Rectal smooth muscle tissue (tissue), 1 donor: ENCODE data around the gene ZFPL1.

Source experiments
- H3K27ac ChIP-seq: one replicate; pipeline ENCODE4 v1.7.0; 2013; ENCODE audit warnings: low read depth, low read length, inconsistent platforms
- H3K27me3 ChIP-seq: one replicate; pipeline ENCODE4 v1.7.0; 2013; ENCODE audit warnings: low read length; ENCODE audit not compliant: control insufficient read depth, insufficient read depth
- H3K36me3 ChIP-seq: one replicate; pipeline ENCODE4 v1.7.0; 2013; ENCODE audit warnings: low read length; ENCODE audit not compliant: control insufficient read depth, insufficient read depth
- H3K4me1 ChIP-seq: one replicate; pipeline ENCODE4 v1.7.0; 2013; ENCODE audit warnings: low read length; ENCODE audit not compliant: control insufficient read depth, insufficient read depth
- H3K4me3 ChIP-seq: one replicate; pipeline ENCODE4 v1.7.0; 2013; ENCODE audit warnings: low read length
- H3K9ac ChIP-seq: one replicate; pipeline ENCODE4 v1.7.0; 2013; ENCODE audit warnings: low read length

ZFPL1 gene

DNA sequence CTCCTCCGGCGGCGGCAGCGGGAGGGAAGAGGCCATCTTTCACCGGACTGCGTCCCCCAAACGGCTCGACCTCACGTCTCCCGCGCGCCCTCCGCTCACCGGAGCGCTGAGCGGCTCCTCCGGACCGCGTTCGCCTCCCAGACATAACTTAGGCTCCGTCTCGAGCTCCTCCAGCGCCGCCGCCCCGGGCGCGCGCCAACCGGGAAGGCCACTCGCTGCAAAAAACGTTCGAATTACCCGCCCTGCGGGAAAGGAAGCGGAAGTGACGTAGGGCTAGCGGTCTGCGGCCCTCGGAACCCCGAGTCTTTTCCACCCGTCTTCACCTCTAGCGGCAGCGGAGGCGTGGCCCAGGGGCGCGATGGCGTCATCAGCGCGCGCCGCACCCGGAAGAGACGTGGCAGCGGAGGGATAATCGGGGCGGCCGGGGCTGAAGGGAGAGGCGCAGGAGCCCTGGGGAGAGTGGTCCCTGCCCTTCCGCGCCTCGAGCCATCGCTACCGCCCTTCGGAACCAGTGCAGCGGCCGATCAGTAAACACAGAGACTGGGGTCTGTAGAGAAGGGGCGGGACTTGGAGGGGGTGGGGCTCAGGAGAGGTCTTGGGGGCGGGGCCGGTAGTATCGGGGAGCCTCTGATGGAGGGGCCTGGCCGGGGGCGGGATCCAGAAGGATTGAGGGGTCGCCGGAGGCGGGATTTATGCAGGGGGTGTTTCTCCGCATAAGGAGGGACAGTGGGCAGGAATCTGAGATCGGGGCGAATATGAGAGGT lies at the start of gene ZFPL1, which contains the start of gene CDCA5:
ZFPL1 (plus strand) TSS at position 389 of the 764 bp plus-strand sequence. CDS start 477 bp downstream, outside the sequence.
CDCA5 (minus strand) TSS at position 207 of the 764 bp plus-strand sequence; CDS start at position 145, 62 bp downstream.
- H3K9ac ChIP-seq, result peak within 1 kb of the TSS; percentile 88
- H3K4me3 ChIP-seq, result peak within 1 kb of the TSS; percentile 75
- no peaks in the 10 kb centered on the region for H3K27me3 ChIP-seq
- peaks cover 4% of the 10 kb centered on the region for H3K4me1 ChIP-seq
- H3K27ac ChIP-seq, result peak within 1 kb of the TSS; percentile 91
- H3K36me3 ChIP-seq, result peaks cover 10% of the 10 kb centered on the region

DNA sequence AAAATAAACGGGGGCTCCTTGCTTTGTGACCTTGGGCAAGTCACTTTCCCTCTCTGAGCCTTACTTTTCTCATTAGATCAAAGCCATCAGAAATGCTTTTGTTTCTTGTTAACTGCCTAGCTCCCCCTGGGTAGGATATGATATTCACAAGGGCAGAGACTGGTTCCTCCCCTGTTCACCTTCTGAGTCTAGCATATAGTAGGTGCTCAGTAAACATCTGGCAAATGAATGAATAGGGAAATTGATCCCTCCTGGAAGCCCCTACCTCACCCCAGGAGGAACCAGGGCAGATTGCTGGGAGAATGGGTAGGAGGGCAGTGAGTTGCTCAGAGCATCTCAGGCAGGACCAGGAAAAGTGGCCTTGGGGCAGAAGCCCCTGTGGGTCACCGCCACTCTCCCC lies 49.6 kb upstream of the ZFPL1 start:
- H3K4me1 ChIP-seq, result no peaks in the 10 kb centered on the region
- no peak overlapping the region for H3K4me3 ChIP-seq
- H3K27me3 ChIP-seq, result no peaks in the 10 kb centered on the region
- no peak overlapping the region for H3K9ac ChIP-seq
- H3K36me3 ChIP-seq, result peaks cover 47% of the 10 kb centered on the region
- no peak overlapping the region for H3K27ac ChIP-seq

DNA sequence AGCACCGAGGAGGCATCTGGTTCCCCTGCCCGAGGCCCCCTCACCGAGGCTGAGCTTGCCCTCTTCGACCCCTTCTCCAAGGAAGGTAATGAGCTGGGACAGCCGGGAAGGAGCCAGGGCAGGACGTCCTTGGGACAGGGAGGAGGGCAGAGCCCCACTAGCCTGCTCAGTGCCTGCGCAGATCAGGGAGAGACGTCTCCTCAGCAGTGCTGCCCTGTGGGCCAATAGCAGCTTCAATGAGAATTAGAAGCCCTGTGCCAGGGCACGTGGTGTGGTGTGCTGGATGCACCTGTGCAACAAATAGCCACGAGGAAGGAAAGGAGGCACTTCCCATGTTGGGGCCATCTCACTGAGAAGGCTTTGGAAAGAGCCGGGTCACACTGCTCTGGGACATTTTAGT lies 48.4 kb upstream of the ZFPL1 start:
- H3K9ac ChIP-seq, result no peak overlapping the region
- no peaks in the 10 kb centered on the region for H3K27me3 ChIP-seq
- H3K36me3 ChIP-seq, result peaks cover 47% of the 10 kb centered on the region
- H3K4me1 ChIP-seq, result no peaks in the 10 kb centered on the region
- H3K4me3 ChIP-seq, result no peak overlapping the region
- H3K27ac ChIP-seq, result no peak overlapping the region

DNA sequence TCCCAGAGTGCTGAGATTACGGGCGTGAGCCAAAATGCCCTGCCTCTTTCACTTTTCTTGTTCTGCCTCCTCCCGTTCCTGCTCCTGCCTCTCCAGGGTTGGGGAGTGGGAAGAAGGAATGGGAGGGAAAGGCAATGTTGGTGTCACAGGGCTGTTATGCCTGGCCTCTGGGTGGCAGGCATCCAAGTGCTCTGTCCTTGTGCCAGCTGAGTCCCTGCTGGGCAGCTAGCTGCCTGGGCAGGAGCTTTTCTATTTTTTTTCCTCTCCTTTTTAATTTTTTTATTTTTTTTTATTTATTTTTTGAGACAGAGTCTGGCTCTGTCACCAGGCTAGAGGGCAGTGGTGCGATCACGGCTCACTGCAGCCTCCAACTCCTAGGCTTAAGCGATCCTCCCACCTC lies 47.1 kb upstream of the ZFPL1 start:
- Histone ChIP-seq H3K4me3 (no peak overlapping the region), H3K9ac (no peak overlapping the region), H3K36me3 (peaks cover 45% of the 10 kb centered on the region), H3K27me3 (no peaks in the 10 kb centered on the region), H3K27ac (no peak overlapping the region), H3K4me1 (no peaks in the 10 kb centered on the region)

DNA sequence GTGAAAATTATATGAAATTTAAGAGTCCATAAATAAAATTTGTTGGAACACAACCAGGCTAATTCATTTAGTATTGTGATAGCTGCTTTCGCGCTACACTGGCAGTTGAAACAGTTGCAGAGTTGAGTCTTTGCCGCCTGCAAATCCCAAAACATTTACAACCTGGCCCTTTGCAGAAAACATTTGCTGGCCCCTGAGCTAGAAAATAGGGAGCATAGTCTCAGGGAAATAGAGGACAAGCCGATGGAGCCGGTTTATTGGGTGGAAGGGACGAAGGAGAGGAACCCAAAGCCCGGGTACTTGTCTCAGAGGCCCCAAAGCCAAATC lies 43.5 kb upstream of the ZFPL1 start:
- Histone ChIP-seq H3K4me1 (no peaks in the 10 kb centered on the region), H3K27me3 (no peaks in the 10 kb centered on the region), H3K4me3 (peak overlapping the region; percentile 79), H3K36me3 (peaks cover 25% of the 10 kb centered on the region), H3K27ac (peak overlapping the region; percentile 95), H3K9ac (no peak overlapping the region)

DNA sequence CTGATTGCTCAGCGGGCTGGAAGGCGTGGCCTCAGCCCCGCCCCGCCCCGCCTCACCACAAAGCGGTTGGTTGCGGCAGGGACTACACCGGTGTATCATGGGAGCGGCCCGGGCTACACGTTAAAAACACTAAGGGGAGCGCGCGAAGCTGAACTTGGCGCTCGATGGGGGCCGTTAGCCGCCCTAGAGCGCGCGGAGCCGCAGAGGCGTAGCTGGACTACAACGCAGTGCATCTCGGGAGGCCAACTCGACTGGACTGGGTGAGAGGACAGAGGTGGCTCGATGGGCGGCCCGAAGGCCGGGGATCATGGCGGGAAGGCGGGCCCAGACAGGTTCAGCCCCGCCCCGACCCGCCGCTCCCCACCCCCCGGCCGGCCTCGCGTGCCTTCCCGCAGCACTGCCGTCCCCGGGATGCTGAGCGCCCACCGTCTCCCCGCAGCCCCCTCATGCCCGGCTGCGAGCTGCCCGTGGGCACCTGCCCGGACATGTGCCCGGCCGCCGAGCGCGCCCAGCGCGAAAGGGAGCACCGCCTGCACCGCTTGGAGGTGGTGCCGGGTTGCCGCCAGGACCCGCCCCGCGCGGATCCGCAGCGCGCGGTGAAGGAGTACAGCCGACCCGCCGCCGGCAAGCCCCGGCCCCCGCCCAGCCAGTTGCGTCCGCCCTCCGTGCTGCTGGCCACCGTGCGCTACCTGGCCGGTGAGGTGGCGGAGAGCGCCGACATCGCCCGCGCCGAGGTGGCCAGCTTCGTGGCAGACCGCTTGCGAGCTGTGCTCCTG lies 43.0 kb upstream of the ZFPL1 start, which contains the start of gene SAC3D1:
SAC3D1 (plus strand) TSS at position 364 of the 776 bp plus-strand sequence; CDS start at position 447, 83 bp downstream.
- Histone ChIP-seq H3K36me3 (peaks cover 20% of the 10 kb centered on the region), H3K27me3 (no peaks in the 10 kb centered on the region), H3K9ac (peak within 1 kb of the TSS; percentile 60), H3K4me1 (no peaks in the 10 kb centered on the region), H3K4me3 (peak within 1 kb of the TSS; percentile 79), H3K27ac (peak within 1 kb of the TSS; percentile 95)

DNA sequence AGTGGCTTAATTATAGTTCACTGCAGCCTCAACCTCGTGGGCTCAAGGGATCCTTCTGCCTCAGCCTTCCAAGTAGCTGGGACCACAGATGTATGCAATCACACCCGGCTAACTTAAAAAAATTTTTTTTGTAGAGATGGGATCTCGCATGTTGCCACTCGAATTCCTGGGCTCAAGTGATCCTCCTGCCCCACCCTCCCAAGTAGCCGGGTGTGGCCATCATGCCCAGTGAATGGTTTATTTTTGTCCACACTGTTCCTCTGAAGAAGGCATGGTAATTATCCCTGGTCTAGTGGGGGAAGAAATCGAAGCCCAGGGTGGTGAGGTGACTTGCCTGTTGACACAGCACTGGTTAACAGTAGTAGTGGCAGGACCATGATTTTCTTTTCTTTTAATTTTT lies 41.1 kb upstream of the ZFPL1 start:
- no peak overlapping the region for H3K27ac ChIP-seq
- H3K9ac ChIP-seq, result no peak overlapping the region
- no peak overlapping the region for H3K4me3 ChIP-seq
- H3K27me3 ChIP-seq, result no peaks in the 10 kb centered on the region
- no peaks in the 10 kb centered on the region for H3K4me1 ChIP-seq
- H3K36me3 ChIP-seq, result peaks cover 8% of the 10 kb centered on the region

DNA sequence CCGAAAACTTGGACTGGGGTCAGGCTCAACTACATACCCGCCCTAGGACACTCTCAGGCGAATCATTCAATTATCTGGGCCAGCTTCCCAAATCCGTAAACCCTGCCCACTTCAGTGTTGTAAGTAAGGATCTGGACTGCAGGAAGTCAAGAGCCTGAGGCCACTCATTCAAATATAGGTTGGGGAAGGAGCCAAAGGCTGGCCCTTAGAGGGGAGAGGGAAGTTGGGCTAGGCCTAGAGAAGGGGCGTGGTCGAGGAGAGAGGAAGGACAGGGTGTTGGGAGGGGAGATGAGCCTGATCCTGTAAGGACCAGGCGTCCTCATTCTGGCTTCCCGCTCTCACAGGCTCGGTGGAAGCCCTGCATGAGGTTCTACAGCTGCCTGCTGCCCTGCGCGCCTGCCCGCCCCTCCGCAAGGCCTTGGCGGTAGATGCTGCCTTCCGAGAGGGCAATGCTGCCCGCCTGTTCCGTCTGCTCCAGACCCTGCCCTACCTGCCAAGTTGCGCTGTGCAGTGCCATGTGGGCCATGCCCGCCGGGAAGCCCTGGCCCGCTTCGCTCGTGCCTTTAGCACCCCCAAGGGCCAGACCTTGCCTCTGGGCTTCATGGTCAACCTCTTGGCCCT lies 40.0 kb upstream of the ZFPL1 start:
- Histone ChIP-seq H3K27me3 (no peaks in the 10 kb centered on the region), H3K4me1 (no peaks in the 10 kb centered on the region), H3K27ac (no peak overlapping the region), H3K36me3 (no peaks in the 10 kb centered on the region), H3K9ac (no peak overlapping the region), H3K4me3 (no peak overlapping the region)

DNA sequence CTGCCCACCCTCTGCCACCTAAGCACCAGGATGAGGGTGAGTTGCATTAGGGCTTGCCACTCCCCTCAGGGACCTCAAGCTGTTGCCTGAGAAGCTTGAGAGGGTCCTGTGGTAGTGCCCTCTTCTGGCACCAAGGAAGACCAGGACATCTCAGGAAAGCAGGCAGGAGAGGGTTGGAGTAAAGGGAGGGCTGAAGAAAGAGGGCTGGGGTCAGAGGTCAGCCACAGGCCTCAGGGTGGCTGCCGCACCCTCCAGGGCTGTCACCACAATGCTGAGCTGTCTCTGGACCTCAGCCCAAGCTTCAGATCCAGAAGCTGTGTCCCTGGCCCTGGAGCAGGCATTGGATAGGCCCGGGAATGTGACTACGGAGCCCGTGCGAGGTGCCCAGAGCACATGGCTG lies 39.0 kb upstream of the ZFPL1 start:
- no peaks in the 10 kb centered on the region for H3K4me1 ChIP-seq
- no peaks in the 10 kb centered on the region for H3K27me3 ChIP-seq
- H3K4me3 ChIP-seq, result no peak overlapping the region
- H3K36me3 ChIP-seq, result no peaks in the 10 kb centered on the region
- no peak overlapping the region for H3K27ac ChIP-seq
- H3K9ac ChIP-seq, result no peak overlapping the region

DNA sequence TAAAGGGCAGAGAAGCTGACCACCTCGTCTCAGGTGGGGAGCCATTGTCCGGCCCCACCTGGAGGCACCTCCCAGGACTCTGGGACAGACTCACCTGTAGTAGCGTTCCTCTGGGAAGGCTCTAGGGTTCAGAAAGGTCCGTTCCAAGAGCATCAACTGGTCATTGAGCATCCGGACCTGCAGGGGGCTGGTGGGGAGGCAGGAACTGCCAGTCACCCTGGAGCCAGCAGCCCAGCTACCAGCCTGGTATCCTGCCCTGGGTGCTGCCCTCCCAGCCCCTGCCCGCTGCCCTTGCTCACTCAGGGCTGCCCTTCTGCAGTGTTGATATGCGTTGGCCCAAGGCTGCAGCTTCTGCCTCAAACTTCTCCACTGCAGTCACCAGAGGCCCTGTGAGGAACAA lies 38.3 kb upstream of the ZFPL1 start:
- Histone ChIP-seq H3K27me3 (no peaks in the 10 kb centered on the region), H3K36me3 (no peaks in the 10 kb centered on the region), H3K27ac (no peak overlapping the region), H3K4me3 (no peak overlapping the region), H3K4me1 (no peaks in the 10 kb centered on the region), H3K9ac (no peak overlapping the region)

DNA sequence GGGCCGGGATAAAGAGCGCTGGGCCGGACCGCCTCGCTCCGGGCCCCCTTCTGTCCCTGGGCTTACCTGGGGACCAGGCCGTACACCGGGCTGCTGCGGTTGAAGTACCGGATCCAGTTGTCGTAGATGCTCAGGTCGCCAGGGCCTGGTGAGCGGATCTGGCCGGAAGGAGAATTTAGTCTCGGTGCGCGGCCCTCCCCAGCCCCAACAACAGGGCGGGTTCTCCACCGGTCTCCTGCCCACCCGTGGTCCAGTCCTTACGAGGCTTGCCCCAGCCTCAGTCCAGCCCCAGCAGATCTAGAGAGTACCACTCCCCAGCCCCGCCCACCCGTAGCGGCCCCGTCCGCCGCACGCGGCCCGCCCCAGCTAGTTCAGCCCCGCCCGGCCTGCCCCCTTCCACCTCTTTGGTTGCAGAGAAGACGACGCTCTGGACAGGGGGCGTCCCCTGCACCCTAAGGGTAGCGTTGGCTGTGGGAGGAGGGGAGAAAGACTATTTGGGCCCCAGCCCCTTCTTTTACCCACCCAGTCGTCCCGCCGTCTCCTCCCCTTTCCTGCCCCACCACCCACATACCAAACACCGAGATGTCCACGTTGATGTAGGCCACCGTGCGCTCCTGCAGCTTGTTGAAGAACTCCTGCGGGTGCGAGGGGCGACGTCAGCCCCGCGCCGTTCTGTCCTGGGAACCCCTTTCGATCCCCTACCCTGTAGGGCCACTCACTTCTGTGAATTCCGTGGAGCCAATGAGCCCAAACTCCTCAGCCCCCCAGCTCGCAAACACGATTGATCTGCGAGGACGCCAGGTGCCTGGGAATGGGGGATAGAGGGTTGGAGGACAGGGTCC lies 36.2 kb upstream of the ZFPL1 start:
- Histone ChIP-seq H3K9ac (no peak overlapping the region), H3K4me1 (no peaks in the 10 kb centered on the region), H3K27ac (peak overlapping the region; percentile 34), H3K36me3 (no peaks in the 10 kb centered on the region), H3K4me3 (peak overlapping the region; percentile 68), H3K27me3 (no peaks in the 10 kb centered on the region)

DNA sequence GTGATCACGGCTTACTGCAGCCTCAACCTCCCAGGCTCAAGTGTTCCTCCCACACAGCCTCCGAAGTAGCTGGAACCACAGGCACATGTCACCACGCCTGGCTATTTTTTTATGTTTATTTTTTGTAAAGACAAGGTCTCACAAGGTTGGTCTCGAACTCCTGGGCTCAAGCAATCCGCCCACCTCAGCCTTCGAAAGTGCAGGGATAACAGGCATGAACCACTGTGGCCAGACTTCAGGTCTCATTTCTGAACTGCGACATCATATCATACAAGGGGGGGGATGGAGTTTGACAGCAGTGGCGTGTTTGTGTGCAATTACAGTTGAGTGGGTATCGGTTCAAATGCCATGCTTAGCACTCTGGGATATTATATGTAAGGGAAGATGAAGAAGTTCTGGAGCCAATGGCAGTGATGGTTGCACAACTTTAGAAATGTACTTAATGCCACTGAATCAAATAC lies 32.6 kb upstream of the ZFPL1 start:
- H3K4me1 ChIP-seq, result no peaks in the 10 kb centered on the region
- no peaks in the 10 kb centered on the region for H3K36me3 ChIP-seq
- no peaks in the 10 kb centered on the region for H3K27me3 ChIP-seq
- H3K27ac ChIP-seq, result no peak overlapping the region
- no peak overlapping the region for H3K4me3 ChIP-seq
- H3K9ac ChIP-seq, result no peak overlapping the region
